NCI-H82 (cell line): ENCODE measurements around the gene GABBR2.

Source experiments
- DNase-seq: peaks from one replicate; lab custom pipeline; 2025; lab: John Stamatoyannopoulos, UW

Gene GABBR2

DNA sequence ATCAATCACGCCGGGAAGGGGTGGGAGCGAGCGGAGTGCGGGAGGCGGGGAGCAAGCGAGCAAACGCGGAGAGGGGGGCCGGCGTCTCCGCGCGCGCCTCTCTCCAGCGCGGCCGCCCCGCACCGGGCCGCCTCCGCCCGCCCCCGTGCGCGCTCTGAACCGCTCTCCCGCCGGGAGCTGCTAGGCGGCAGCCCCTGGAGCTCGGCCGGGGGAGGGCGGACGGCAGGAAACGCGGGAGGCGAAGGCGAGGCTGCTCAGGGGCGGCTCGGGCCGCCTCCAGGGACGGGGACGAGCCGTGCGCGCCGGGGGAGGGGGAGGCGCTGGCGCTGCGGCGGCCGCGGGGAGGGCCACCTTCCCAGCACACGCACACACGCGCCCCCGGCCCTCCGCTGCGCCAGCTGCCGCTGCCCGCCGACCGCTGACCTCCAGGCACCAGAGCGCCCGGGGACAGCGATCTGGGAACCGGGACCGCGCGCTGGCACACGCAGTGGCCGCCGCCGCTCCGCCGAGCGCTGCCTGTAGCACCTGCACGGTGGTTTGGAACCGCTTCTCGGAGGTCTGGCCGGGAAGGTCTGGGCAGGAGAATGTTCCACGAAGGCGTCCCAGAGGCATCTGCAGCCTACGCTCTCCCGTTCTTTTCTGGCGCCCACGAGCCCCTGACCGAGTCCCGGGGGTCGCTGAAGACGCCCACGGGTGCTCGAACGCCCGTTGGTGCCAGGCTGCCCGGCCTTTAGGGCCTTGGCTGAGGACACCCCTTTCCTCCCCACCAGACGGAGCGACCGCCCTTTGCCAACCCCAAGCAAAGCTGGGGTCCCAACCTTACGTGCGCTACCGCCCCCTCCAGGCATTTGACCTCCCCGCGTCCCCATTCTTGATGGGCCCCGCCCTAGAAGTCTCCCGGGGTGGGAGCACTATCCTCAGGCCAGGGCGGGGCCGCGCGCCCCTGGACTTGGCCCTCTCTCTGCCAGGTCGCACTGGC is at the start of gene GABBR2:
TSS of gene GABBR2 (minus strand) at position 3 of the 979 bp plus-strand sequence. CDS start 198 bp downstream, outside the sequence.
- DNase-seq, result peak; percentile 52

DNA sequence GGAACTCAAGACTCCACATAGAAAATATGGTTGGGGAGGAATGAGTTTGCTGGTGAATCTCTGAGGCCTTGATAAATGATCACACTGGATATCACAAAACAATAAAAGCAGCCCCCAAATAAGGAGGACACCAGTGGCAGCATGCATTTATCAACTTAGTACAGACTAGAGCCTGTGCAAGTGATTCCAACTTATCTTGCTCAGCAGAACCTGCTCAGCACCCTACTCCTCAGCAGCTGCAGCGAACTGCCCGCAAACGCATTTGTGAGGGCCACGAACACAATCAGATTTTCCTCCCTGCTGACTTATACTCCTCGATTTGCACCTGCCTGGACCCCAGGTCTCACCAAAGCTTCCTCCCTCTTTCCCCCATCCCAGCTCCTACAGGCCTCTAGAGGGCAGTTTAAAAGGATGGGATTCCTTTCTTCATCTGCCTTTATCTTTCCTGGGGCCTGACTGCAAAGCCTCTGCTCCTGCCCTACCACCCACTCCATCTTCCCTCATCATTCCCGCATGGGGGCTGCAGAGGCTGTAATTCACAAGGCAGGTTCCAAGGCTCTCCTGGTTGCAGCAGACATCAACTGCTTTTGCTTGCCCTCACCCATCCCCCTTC is 46.4 kb upstream of the GABBR2 start:
- DNase-seq, result no peak

DNA sequence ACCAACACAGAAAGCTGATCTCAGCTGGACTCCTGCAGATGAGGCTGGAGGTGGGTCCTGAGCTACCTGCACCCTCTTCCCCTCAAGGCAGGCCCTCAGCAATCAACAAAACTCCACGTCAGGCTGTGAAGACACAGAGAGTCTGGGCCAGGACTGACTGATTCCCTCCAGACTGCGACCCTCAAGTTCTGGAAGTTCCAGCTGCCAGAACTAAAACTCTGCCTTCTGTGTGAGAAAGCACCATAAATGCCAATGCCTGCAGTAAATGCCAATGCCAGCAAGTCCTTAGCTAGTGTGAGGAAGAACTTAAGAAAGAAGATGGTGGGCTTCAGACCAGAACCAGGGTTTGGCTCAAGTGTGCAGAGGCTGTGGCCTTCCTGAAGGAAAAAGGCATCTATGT is 42.5 kb upstream of the GABBR2 start:
- DNase-seq, result no peak

DNA sequence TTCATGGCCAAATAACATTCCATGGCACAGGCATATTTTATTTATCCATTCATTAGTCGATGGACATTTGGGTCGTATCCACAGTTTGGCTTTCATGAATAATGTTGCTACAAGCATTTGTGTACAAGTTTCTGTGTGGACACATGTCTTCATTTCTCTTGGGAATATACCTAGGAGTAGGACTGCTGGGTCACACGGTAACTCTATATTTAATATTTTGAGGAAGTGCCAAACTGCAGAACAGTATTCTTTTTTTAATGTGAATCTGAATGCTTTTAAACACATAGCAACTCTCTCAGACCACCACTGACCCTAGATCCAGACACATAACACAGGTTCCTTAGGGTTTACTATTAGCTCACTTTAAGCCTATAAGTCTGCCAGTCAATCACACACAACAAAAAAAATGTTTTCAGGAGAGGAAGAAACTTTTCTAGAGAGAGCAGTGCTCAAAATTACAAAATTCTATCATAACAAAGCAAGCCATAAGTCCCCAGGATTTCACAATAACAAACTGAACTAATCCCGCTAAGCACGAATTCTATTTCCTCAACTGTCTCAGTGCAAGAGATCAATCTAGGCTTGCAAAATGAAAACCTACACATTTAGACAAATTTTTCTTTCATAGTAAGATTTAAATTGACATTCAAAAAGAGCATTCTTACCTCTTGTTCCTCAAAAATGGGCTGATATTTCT is 41.8 kb upstream of the GABBR2 start:
- no peak for DNase-seq

DNA sequence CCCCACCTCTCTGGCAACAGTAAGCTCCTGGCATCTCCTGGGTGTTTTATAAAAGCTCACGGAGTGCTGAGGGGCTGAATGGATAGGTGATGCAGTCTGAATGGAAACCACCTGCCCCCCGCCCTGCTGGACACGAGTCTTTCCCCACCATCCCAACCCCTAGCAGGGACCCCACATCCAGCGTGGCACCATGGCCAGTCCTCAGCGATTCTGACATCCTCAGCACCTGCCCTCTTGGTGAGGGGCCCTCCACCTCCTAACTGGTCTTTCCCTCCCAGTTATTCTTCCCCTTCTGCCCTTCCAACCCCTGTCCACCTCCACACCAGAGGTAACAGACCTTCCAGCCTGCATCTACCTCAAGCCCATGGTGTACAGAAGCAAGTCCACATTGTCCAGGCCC is 38.7 kb upstream of the GABBR2 start:
- DNase-seq, result no peak

DNA sequence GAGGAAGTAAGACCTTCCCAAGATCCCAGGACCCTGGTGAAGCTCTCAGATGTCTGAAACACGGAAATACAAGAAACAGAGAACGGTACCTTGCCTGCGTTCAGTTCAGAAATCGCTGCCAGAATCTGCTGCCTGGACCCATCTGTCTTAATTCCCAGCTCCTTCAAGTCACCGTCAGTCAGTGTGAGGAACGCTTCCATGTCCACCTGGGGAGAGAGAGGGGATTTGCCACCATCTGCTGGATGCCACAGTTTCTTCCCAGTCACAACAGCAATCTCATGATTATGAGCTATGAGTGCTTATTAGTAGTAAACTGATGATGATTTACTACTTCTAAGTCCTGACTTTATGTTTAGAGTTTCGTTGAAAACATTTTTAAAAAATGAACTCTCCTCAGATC is 36.7 kb upstream of the GABBR2 start:
- peak; percentile 86 for DNase-seq

DNA sequence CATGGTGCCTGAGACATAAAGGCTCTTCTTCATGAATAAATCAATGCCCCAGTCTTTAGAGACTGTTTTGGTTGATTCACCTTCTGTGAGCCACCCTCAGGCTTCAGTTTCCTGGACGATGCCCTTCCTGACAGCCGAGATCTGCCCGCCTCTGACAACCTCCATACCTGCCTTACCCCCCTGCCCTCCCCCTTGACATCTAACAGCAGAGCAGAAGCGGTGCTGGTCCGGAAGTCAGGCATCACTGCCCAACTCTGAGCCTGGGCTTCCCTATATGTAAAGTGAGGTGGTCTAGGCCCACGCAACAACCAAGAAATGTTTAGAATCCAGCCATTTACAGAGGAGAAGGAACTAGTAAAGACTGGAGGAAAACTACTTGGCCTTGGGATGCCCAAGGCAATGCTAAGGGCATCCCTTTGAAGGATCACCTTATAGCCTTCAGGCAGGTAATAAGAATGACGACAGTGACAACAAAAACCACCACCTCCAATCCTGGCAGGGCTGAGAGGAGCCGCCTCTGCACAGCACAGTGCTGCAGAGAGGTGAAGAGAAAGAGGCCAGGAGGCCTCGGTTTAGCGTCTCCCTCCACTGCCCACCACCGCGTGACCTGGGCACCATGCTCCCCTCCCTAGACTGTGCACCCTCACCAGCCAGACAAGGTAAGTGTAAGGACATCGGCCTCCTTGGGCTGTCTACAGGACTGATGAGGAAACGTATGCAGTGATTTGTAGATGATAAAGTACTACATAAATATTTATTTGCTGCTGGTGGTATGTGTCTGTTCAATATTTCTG is 35.3 kb upstream of the GABBR2 start:
- DNase-seq, result no peak

DNA sequence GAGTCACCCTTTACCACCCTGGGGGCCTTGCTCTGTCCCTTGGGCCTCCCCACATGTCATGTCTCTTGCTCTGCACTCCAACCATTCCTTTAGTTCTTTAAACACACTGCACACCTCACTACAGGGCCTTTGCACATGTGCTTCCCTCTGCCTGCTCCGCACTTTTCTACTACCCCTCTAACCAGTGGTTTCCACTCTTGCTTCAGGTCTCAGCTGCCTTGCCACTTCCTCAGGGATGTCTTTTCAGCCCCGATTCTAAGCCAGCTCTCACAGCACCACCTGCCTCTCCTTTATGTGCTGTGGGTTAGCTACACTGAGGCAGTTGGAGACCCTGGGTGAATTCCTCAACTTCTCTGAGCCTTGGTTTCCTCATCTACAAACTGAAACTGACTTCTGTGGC is 34.6 kb upstream of the GABBR2 start:
- no peak for DNase-seq

DNA sequence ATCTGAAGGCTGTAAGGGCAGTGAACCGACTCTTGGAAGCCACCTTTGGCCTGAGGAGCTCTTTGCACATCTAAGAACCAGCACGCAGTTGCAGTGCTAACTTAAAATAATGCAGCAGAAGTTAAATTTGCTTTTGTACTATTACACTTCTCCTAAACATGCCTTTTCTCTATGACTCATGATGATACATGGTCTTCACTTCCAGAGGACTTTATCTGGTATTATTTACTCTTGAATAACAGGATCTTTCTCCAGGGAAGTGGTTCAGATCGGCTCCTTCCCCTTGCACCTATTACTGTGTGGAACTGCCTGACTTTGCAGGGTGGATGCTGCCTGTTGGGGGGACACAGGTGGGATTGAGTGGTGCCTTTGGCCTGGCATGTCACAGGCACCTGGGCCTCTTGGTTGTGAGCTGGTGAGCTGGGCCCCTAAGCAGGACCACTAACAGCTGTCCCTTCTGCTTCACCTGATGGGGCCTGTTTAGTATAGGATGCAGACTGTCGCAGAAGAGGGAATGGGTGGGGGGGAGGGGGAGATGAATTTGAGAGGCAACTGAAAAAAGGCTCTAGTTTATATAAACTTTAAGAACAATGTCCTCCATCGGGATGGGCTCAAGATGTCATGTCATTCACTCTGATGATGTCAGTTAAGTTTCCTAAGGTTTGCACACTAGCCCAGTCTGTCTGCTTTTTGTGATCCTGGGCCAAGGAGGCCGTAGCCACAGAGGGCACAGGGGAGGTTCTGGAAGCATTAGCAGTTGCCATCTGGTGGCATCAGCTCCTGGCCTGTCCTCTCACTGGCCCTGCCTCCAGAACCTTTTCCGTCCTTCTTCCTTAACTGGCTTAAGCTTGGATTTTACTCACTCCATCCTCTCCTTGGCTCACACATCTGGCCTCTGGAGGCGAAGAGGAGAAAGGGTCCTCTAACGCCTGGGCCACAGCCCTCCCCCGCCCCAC is 33.9 kb upstream of the GABBR2 start:
- peak; percentile 59 for DNase-seq

DNA sequence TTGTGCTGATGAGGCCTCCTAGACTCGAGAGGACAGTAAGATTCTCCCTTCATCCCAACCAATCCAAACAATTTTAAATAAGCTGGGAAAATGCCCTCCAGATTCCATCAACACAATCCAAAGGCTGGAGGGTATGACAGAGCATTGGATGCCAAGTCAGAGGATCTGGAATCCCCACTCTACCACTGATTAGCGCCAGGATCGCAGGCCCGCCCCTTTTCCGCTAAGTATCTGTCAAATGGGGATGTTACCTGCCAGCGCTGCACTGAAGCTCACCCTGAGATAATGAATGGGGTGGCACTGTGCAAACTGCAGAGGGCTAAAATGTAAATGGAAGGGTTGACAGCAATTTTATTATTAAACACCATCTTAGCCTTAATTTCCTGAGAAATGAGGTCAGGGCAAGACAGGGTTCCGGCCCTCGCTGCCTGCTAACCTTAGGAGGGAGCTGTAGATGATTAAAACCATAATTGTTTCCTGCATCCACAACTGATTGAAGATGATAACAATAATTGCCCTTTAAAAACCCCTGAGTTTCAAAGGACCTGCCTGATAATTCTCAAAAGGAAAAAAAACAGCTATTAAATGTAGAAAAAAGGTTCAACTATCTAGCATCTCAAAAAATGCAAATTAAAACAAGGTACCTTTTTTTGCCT is 31.6 kb upstream of the GABBR2 start:
- no peak for DNase-seq

DNA sequence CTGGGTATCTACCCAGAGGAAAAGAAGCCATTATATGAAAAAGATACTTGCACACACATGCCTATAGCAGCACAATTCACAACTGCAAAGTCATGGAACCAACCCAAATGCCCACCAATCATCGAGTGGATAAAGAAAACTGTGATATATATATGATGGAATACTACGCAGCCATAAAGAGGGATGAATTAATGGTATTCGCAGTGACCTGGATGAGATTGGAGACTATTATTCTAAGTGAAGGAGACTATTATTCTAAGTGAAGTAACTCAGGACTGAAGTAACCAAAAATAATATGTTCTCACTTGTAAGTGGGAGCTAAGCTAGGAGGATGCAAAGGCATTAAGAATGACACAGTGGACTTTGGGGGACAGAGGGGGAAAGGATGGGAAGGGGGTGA is 30.0 kb upstream of the GABBR2 start:
- no peak for DNase-seq

DNA sequence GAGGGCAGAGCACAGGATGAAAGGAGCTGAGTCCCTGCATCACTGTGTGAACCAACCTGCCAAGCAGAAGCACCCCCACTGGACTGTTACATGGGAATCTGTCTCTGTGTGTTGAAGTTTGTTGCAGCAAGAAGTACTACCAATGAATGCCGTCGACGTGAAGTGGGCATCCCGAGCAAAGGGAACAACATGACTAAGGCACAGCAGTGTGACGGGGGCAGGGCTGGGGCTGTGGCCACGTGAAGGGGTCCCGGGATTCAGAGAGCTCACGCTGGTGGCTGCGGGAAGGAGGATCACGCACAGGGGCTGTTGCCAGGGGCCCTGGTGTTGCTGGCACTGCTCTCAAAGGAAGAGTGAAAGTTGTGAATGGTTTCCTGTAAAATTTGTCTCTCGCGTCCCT is 27.5 kb upstream of the GABBR2 start:
- DNase-seq, result no peak

DNA sequence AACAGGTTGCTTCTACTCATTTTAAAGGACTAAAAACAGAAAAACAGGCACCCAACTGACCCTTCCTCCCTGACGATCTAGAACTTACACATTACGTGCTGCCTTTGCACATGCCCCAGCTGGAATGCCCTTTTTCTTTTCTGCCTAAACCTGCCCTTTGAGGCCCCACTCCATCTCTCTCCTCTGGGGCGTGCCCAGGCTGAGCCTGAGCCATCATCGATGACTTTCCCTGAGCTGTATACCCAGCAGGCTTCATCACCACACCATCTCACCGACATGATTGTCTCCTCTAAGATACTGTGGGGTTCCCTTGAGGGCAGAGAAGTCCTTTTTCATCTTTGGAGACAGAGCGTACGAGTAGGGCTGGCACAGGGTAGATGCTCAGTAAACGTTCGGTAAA is 24.1 kb upstream of the GABBR2 start:
- DNase-seq, result no peak

DNA sequence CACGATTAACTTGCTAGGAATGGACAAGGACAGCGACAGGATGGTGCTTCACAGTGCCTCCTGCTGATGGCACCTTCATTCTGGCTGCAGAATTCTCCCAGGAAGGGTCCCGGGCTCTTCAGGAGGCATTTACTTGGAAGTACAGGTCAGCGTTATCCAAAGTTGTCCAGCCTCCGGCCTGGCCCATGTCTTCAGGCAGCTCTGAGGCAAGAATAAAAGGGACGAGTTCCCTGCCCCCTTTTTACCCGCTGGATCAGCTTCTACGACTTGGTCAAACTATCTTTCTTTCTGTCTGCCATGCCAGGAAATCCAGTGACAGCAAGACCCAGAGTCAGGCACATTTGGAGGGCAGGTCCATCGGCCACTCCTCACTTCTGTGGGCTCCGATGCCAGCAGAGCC is 23.4 kb upstream of the GABBR2 start:
- DNase-seq, result no peak

DNA sequence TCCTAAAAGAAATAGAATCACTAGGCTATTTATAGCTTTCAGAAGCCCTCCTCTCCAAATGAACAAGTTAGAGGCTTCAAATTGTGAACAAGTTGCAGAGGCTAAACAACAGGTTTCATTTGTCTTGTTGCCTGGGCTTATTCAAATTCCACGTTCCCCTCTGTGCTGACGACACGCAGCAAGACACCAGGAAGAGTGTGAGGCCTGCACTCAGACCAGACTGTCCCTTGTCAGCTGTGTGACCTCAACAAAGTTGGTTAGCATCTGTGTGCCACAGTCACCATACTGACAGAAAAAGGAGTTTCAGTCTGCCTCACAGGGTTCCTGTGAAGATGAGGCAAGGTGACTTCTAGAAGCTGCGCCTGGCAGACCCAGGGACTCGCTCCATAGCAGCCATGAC is 22.1 kb upstream of the GABBR2 start:
- no peak for DNase-seq

DNA sequence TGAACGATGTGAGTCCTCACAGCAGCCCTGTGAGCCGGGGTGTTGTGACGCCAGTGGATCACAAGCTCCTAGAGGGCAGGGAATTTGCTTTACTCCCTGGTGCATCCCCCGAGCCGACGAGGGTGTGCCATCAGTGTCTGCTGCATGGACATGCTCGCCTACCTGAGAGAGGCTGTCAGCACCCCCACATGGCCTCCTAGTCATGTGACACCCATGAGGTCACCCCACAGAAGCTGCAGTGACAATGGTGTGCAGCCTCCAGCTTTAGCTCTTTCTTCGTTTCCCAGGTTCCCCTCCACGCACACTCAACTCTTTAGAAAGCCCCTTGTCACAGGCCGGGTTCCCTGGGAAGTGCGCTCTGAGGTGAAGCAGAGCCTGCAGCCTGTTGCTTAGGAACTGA is 19.8 kb upstream of the GABBR2 start:
- DNase-seq, result no peak

DNA sequence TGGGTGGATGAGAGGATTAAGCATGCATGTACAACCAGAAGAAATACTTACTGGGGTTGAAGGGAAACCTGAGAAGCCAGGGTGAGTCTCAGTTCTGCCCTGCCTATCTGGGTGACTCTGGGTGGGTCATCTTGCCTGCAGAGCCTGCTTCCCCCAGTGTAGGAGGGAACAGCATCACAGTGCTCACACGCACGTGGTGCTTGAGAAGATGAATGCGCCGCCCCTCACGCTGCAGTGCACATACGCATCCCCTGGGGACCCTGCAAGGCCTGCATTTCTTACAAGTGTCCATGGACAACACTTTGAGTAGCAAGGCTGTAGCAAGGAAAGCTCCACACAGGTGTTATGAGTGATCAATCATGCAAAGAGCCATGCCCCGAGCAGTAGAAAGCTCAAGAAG is 18.7 kb upstream of the GABBR2 start:
- DNase-seq, result no peak

DNA sequence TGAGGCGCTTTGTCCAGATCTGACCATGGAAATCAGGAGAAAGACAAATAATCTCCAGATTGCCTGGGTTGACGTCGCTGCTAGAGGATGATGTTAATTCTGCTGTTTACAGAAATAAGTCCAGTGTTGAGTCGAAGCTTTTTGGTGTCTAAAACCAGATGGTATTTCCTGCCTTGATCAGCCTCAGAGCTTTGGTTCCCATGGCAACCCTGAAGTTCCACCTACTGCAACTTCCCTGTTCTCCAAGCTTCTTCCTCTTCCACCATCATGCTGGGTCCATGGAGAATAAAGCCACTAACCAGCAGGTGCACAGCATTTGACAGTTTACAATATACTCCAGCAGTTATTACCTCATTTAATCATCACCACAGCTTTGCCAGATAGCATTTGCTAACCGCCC is 18.0 kb upstream of the GABBR2 start:
- DNase-seq, result peak; percentile 14

DNA sequence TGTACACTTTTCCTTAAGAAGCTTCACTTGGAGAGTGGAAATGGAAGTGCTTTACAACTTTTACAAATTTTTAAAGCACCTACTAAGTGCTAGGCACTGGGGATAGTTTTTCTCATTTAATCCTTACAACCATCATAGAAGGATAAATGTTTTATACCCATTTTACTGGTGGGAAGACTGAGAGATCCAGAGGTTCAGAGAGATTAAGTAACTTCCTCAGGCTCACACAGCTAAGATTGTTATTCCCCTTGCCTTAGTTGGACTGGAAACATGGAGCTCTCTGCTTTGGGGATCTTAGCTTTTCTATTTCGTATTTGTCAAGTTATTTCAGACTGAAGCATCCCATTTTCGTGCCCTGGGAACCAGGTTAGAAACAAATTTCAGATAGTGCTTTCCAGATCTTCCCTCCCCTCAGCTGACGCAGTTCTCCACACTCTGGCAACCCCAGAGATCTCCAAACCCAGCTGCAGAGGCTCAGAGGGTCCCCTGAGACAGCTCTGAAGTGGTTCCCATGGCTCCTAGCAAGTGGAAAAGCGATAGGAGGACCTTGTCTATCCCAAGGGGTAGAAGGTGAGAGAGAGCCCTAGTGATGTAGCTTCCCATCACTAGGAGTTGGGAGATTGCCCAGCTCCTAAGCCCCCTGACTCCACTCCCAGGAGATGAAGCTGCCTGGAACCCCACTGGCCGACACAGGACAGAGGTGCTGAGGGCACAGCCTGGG is 16.2 kb upstream of the GABBR2 start:
- DNase-seq, result no peak

DNA sequence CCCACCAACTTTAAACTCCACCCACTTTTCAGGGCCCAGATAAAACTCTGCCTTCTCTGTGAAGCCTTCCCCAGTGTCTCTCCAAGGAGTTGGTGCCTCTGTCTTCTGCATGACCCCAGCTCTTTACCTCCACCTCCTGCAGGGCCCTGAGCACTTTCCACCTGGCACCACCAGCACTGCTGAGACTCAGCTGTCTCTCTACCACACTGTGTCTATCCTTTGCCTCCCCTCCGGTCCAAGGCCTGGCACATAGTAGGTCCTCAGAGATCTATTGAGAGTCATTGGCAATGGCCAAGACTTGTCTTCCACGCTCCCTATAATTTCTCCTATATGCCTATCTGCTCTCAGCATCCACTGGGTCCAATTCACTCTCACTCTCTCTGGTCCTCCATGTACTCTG is 12.9 kb upstream of the GABBR2 start:
- DNase-seq, result no peak
